DND-41 (cell line): Measurements from ENCODE around the gene VPS37D.

Source experiments
- CTCF ChIP-seq: IDR thresholded peaks from 2 replicates; pipeline ENCODE4 v1.5.1; 2012; ENCODE audit warnings: borderline replicate concordance, low read length, moderate library complexity, mild to moderate bottlenecking; ENCODE audit not compliant: poor library complexity, severe bottlenecking; ENCODE audit errors: extremely low read depth
- EZH2 ChIP-seq: IDR thresholded peaks from 3 replicates; pipeline ENCODE4 v1.6.1; 2012; ENCODE audit warnings: borderline replicate concordance, low read depth, mild to moderate bottlenecking, moderate library complexity, low read length, inconsistent platforms; ENCODE audit not compliant: severe bottlenecking

- TF ChIP-seq CTCF (no peak), EZH2 (no peak)
Measured at GRCh38 chr7:73622909-73623797, 44.5 kb upstream of the VPS37D start.
